HG03045 (cell line): ENCODE measurements around the gene TMEM63C.

Experiments used
- ATAC-seq: cut with Tn5 transposase; IDR thresholded peaks from one replicate; pipeline ENCODE4 v1.9.1; 2021; ENCODE audit warnings: mild to moderate bottlenecking, moderate library complexity; ENCODE audit not compliant: unreplicated experiment

The TMEM63C gene

DNA sequence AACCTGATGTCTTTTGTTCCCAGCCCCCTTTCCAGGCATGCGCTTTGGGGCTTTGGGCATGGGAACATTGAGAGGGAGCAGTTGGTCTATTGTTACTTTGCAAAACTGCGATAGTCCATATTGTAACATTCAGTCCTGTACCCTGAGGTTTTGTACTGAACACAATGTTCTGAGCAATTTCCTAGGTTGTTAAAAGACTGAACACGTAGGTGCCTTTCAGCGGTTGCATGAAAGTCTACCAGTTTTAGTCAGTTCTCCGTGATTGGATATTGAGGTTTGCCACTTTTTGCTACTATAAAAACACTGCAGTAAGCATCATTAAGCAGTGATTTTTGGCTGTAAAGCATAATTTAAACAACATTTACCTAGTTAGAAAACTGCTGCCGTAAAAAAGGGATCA is 69.3 kb downstream of the TMEM63C start:
- no peak for ATAC-seq

DNA sequence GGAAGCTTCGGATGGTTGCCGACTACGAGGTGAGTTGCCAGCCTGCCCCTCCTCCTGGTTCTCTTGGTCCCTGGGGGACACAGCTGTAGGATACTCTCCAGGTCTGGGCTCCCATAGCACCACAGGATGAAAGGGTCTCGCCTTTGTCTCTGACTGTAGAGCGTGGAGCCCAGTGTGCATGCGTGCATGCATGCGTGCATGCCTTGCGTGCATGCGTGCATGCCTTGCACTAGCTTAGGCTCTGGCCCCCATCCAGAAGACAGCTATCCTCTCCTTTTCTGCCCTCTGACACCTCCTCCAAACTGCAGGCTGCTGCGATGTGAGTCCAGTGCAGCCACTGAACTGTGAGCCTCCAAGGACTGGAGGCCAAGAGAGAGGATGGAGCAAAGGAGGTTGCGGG is 70.3 kb downstream of the TMEM63C start:
- ATAC-seq = no peak

DNA sequence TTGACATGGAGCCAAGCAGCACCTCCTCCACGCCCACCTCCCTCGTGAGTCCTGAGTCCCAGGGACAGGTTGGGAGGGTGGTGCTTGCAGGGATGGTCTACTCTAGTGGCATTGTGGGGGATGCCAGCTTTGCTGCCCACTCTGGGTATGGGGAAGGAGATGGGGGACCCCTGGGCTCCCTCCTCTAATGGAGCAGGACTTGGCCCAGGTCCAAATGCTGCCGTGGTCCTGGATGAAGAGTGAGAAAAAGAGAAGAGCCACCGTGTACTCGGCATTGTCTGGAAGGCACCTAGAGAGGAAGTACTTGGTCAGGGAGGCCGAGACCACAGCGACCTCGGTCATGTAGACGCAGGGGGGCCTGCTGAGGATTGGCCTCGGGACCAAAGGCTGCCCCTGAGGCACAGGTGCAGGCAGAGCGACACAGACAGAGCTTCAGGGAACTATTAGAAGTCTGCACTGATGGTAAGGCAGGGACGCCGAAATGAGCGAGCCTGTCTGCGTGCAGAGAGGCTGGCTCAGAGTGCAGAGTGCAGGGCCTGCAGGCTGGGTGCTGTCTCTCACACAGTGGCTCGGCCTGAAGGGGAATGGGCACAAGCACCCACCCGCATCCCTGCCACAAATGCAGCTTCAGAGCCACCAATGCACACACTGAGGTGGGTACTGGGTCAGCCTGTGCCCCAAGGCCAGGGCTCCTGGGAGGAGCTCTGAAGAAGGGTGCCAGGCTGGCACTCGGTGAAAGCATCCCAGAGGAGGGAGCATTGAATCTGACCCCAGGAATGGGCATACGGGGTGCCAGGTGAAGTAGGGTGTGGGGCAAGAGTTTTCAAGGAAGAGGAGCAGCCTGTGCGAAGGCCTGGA is 72.0 kb downstream of the TMEM63C start:
- ATAC-seq = no peak

GRCh38 chr14:77256694-77257093 is 75.1 kb downstream of the TMEM63C start:
- ATAC-seq = no peak

- ATAC-seq = no peak
Observed at GRCh38 chr14:77257700-77258099, 76.1 kb downstream of the TMEM63C start.

GRCh38 chr14:77258566-77258965 is 77.0 kb downstream of the TMEM63C start:
- no peak for ATAC-seq

DNA sequence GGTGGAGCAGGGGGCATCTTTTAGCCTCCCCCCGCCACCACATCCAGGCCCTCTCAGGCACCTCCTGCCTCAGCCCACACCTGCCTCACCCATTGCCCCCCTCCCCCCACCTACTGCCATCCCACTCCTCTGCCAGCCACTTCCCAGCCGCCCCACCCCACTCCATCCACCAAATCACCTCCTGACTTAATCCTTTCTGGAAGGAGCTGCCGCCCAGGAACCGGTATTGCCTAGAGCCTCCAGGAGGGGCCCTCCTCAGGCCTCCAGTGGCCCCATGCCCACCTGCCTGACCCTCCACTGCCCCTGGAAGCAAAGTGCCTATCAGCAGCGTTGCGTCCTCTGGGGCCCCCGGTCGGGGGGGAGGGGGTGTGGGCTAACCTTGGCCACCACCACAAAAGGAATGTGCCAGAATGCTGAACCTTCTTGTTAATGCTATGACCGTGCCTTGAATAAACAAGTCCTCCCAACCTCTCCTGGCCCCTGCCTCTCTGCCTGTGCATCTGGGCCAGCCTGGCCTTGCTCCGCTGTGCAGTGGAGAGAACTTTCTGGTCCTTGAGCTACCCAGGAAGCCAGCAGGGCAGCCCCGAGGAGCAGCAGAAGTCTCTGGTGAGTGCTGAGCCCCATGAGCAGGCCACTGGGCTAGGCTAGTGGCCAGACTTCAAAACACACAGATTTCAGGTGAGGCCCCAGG is 77.6 kb downstream of the TMEM63C start:
- no peak for ATAC-seq

DNA sequence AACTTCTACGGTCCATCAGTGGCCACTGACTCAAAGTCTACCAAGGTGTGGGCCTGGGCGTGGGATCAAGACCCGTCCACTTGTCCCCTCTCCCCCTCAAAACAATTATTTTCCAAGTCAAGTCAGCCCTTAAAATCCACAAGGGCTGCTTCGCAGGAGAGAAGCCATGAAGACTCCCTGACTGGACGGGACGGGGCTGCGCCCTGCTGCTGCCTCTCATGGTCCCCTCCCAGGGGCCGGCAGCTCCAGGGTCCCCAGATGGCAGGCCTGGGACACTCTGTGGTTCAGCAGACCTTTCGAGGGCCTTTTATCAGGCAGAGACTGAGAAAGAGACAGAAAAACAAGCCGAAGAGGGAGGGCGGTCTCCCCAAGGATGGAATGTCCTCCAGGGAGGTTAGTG is 78.6 kb downstream of the TMEM63C start:
- no peak for ATAC-seq

DNA sequence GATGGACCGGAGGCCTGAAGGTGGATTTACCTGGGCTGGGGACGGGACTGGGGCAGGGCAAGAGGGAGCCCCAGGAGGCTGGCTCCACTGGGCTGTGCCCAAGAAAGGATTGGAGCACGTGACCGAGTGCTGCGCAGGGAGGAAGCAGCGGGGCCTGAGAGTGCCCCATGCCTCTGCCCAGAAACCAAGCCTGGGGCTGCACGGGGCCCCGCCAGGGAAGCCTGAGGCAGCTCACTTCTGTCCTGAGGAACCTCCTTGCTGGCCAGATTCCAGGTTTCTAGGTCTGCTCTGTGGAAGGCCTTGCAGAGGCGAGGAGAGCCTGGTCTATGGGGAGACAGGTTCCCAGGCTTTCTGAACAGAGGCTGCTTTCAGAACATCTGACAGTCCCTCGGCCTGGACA is 79.0 kb downstream of the TMEM63C start:
- ATAC-seq = no peak

GRCh38 chr14:77264466-77265186 is 83.0 kb downstream of the TMEM63C start:
- ATAC-seq = no peak

GRCh38 chr14:77265187-77265515 is 83.6 kb downstream of the TMEM63C start:
- ATAC-seq = no peak

- no peak for ATAC-seq
Observed at GRCh38 chr14:77265561-77266335, 84.2 kb downstream of the TMEM63C start.

DNA sequence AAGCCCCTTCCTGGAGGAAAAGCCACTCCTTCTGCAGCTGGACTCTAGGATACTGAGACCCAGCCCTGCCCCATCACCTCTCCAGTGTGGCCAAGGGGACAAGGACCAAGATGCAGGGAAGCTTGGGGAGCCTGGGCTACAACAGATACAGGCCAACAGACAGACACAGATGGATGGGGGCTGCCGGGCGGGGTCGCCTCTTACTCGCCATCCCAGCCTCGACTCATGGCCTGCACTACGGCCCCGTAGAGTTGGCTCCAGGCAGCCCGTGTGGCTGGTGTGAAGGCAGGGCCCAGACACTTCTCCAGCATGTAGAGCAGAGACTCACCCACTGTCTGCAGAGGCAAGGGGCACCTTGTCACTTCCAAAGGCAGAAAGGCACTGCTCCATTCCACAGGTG is 84.7 kb downstream of the TMEM63C start:
- ATAC-seq = no peak

GRCh38 chr14:77267937-77268699 is 86.5 kb downstream of the TMEM63C start:
- no peak for ATAC-seq

GRCh38 chr14:77268989-77269600 is 87.5 kb downstream of the TMEM63C start:
- no peak for ATAC-seq

DNA sequence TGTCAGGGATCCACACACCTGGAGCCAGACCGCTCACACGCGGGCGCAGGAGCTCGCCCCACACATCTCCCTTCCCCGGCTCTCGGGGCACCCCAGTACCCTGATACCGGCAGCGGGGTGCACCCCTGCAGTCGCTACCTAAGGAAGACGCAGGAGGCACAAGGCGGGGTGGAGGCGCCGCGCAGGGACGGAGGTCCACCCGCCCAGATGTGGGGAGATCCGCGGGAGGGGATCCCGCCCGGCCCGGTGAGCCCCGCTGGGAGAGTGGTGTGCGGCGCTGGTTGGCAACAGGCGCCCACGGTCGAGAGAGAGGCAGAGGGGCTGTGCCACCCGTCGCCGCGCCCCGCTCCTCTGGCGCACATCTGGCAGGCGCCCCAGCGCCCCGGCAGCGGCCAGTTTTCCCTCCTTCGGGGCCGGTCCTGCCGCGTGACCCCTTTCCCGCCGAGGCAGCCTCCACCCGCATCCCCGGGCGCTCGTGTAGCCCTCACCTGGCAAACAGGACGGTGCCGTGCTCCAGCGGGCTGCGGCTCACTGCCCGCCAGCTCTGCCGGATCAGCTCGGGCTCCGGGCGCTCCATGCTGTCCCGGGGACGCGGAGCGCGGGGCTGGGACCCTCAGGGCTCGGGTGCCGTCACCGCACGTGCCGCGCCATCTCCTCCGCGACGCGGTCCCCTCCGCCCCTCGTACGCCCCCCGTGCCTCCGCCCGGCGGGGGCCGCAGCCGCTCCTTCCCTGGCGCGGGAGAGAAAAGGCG is 88.9 kb downstream of the TMEM63C start:
- no peak for ATAC-seq

DNA sequence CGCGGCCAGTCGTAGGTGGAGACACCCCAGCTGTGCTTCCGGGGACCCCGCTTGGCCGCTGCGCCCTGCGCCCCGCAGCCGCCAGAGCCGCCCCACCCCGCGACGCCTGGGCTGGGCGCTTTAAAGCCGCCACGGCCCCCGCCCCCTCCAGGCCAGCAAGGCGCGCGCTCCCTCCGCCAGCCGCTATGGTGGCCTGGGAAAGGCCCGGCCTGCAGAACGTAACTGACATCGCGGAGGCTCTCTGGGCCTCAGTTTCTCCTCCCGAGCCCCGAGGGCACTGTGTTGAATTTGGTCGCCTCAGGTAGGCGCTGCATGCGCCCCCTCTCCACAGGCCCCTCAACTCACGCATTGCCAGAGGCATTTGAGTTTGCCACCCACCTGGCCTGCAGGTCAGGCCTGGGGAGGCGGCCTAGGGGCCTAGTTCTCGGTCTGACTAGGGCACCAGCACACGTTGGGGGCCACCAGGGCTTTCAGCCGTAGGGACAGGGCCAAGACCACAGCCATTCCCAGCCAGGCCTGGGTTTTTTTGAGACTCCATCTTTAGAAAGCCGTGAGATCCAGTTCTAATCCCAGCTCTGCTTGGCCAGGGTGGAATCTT is 89.6 kb downstream of the TMEM63C start, which contains the start of gene NGB:
TSS of gene NGB (minus strand) at position 94 of the 598 bp plus-strand sequence. CDS start 269 bp downstream, outside the sequence.
- ATAC-seq = no peak

DNA sequence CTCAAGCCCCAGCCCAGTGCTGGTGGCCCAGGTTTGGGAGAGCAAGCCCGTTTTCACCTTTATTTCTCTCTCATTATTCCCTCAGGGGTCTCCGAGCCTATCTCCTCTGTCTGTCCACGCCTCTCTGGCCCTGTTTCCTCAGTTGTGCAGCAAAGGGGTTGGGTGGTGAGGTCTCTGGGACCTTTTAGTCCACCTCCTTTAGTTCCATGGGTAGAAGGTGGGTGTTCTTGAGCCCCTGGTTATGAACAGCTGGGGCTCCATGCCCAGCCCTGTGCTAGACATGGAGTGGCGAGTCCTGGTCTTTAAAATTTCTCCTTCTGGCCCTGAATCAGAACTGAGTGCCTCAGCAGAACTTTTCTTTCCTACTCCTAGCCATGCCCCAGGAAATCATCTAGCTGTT is 90.7 kb downstream of the TMEM63C start:
- no peak for ATAC-seq

GRCh38 chr14:77273796-77274195 is 92.2 kb downstream of the TMEM63C start:
- no peak for ATAC-seq
